ENCODE data around the gene ORAI3.

ORAI3 gene

GRCh38 chr16:30992931-30993816, 44.3 kb downstream of the ORAI3 start:
- no CpG with 5 or more reads among the region's 29 CpGs for WGBS (ENCODE audit: extremely low coverage, insufficient coverage, insufficient read length)
- Histone ChIP-seq H3K4ac (ENCODE audit: low read depth, low read length) (no peak overlapping the region), H3K9me3 (ENCODE audit: insufficient read depth, low read depth, low read length) (peaks cover 5% of the 10 kb centered on the region), H3K79me2 (ENCODE audit: control insufficient read depth, insufficient read depth, low read length, poor library complexity) (peaks cover 2% of the 10 kb centered on the region), H2AK5ac (ENCODE audit: low read length) (no peak overlapping the region), H3K79me1 (ENCODE audit: low read length) (peaks cover 2% of the 10 kb centered on the region), H3K36me3 (ENCODE audit: control insufficient read depth in 1 of 2, insufficient read depth in 2 of 2, low read length in 2 of 2) (no peaks in the 10 kb centered on the region), H3K4me3 (ENCODE audit: low read depth, low read length) (no peak overlapping the region), H3K9ac (ENCODE audit: low read length) (no peak overlapping the region), H2BK12ac (ENCODE audit: low read length) (no peak overlapping the region), H3K18ac (ENCODE audit: low read length) (no peak overlapping the region), H3K23ac (ENCODE audit: low read length) (no peak overlapping the region), H2BK5ac (ENCODE audit: low read depth, low read length, poor library complexity) (no peak overlapping the region), H3K4me2 (ENCODE audit: low read length) (no peak overlapping the region), H4K12ac (ENCODE audit: low read depth, low read length) (no peak overlapping the region), H4K8ac (ENCODE audit: low read depth, low read length) (no peak overlapping the region), H4K91ac (ENCODE audit: low read depth, low read length) (no peak overlapping the region), H3K4me1 (ENCODE audit: control insufficient read depth in 1 of 2, insufficient read depth in 2 of 2, low read length in 2 of 2) (peaks cover 8 to 11% of the 10 kb centered on the region in 2 experiments), H2BK120ac (ENCODE audit: insufficient read depth, low read length, poor library complexity) (no peak overlapping the region), H2AFZ (ENCODE audit: insufficient read depth, low read length, poor library complexity) (no peak overlapping the region), H3K27ac (ENCODE audit: low read depth, low read length) (no peak overlapping the region), H3K27me3 (ENCODE audit: insufficient read depth, low read length) (no peaks in the 10 kb centered on the region), H3K14ac (ENCODE audit: low read length) (no peak overlapping the region)
- no peak for DNase-seq

GRCh38 chr16:30995927-30996323, 47.1 kb downstream of the ORAI3 start:
- WGBS (ENCODE audit: extremely low coverage, insufficient coverage, insufficient read length) = no CpG with 5 or more reads among the region's 11 CpGs

GRCh38 chr16:30996324-30996984, 47.6 kb downstream of the ORAI3 start:
- peaks cover 2% of the 10 kb centered on the region for H3K79me1 ChIP-seq (ENCODE audit: low read length)
- no CpG with 5 or more reads among the region's 23 CpGs for WGBS (ENCODE audit: extremely low coverage, insufficient coverage, insufficient read length)

More at GRCh38 chr16:30995927-30996323, 47.1 kb downstream of the ORAI3 start:
- Histone ChIP-seq H2BK12ac (ENCODE audit: low read length) (no peak overlapping the region), H3K36me3 (ENCODE audit: control insufficient read depth in 1 of 2, insufficient read depth in 2 of 2, low read length in 2 of 2) (no peaks in the 10 kb centered on the region), H2BK5ac (ENCODE audit: low read depth, low read length, poor library complexity) (no peak overlapping the region), H4K91ac (ENCODE audit: low read depth, low read length) (no peak overlapping the region), H3K18ac (ENCODE audit: low read length) (no peak overlapping the region), H3K27ac (ENCODE audit: low read depth, low read length) (no peak overlapping the region), H4K8ac (ENCODE audit: low read depth, low read length) (no peak overlapping the region), H2AK5ac (ENCODE audit: low read length) (no peak overlapping the region), H3K4me1 (ENCODE audit: control insufficient read depth in 1 of 2, insufficient read depth in 2 of 2, low read length in 2 of 2) (peaks cover 13 to 17% of the 10 kb centered on the region in 2 experiments), H3K27me3 (ENCODE audit: insufficient read depth, low read length) (no peaks in the 10 kb centered on the region), H3K4me3 (ENCODE audit: low read depth, low read length) (no peak overlapping the region), H3K9ac (ENCODE audit: low read length) (no peak overlapping the region), H3K14ac (ENCODE audit: low read length) (no peak overlapping the region), H3K23ac (ENCODE audit: low read length) (no peak overlapping the region), H3K4me2 (ENCODE audit: low read length) (no peak overlapping the region), H3K79me2 (ENCODE audit: control insufficient read depth, insufficient read depth, low read length, poor library complexity) (peaks cover 2% of the 10 kb centered on the region), H3K4ac (ENCODE audit: low read depth, low read length) (no peak overlapping the region), H2BK120ac (ENCODE audit: insufficient read depth, low read length, poor library complexity) (no peak overlapping the region), H3K9me3 (ENCODE audit: insufficient read depth, low read depth, low read length) (peaks cover 4% of the 10 kb centered on the region), H2AFZ (ENCODE audit: insufficient read depth, low read length, poor library complexity) (no peak overlapping the region), H3K79me1 (ENCODE audit: low read length) (peaks cover 2% of the 10 kb centered on the region), H4K12ac (ENCODE audit: low read depth, low read length) (no peak overlapping the region)
- DNase-seq = no peak

GRCh38 chr16:30996985-30997724, 48.3 kb downstream of the ORAI3 start:
- peak; percentile 41 to 60 for DNase-seq
- no peak overlapping the region for H3K23ac ChIP-seq (ENCODE audit: low read length)

More at GRCh38 chr16:30996324-30996984, 47.6 kb downstream of the ORAI3 start:
- Histone ChIP-seq H3K27me3 (ENCODE audit: insufficient read depth, low read length) (no peaks in the 10 kb centered on the region), H3K23ac (ENCODE audit: low read length) (no peak overlapping the region), H2BK120ac (ENCODE audit: insufficient read depth, low read length, poor library complexity) (no peak overlapping the region), H3K9ac (ENCODE audit: low read length) (no peak overlapping the region), H4K91ac (ENCODE audit: low read depth, low read length) (no peak overlapping the region), H3K14ac (ENCODE audit: low read length) (no peak overlapping the region), H4K12ac (ENCODE audit: low read depth, low read length) (no peak overlapping the region), H2AFZ (ENCODE audit: insufficient read depth, low read length, poor library complexity) (peak overlapping the region; percentile 8), H3K4ac (ENCODE audit: low read depth, low read length) (no peak overlapping the region), H3K79me2 (ENCODE audit: control insufficient read depth, insufficient read depth, low read length, poor library complexity) (peaks cover 2% of the 10 kb centered on the region), H4K8ac (ENCODE audit: low read depth, low read length) (no peak overlapping the region), H3K27ac (ENCODE audit: low read depth, low read length) (no peak overlapping the region), H3K4me1 (ENCODE audit: control insufficient read depth in 1 of 2, insufficient read depth in 2 of 2, low read length in 2 of 2) (peaks cover 13 to 17% of the 10 kb centered on the region in 2 experiments), H2BK12ac (ENCODE audit: low read length) (no peak overlapping the region), H2BK5ac (ENCODE audit: low read depth, low read length, poor library complexity) (no peak overlapping the region), H3K36me3 (ENCODE audit: control insufficient read depth in 1 of 2, insufficient read depth in 2 of 2, low read length in 2 of 2) (no peaks in the 10 kb centered on the region), H3K4me3 (ENCODE audit: low read depth, low read length) (peak overlapping the region; percentile 10), H3K9me3 (ENCODE audit: insufficient read depth, low read depth, low read length) (peaks cover 4% of the 10 kb centered on the region), H3K4me2 (ENCODE audit: low read length) (peak overlapping the region; percentile 49), H3K18ac (ENCODE audit: low read length) (no peak overlapping the region), H2AK5ac (ENCODE audit: low read length) (no peak overlapping the region)
- no peak for DNase-seq

More at GRCh38 chr16:30996985-30997724, 48.3 kb downstream of the ORAI3 start:
- H4K91ac ChIP-seq (ENCODE audit: low read depth, low read length) = peak overlapping the region; percentile 8
- no peaks in the 10 kb centered on the region for H3K27me3 ChIP-seq (ENCODE audit: insufficient read depth, low read length)
- peak overlapping the region; percentile 54 for H3K4me2 ChIP-seq (ENCODE audit: low read length)
- H3K4ac ChIP-seq (ENCODE audit: low read depth, low read length) = no peak overlapping the region
- H3K9me3 ChIP-seq (ENCODE audit: insufficient read depth, low read depth, low read length) = peaks cover 2% of the 10 kb centered on the region
- H2BK5ac ChIP-seq (ENCODE audit: low read depth, low read length, poor library complexity) = no peak overlapping the region
- no CpG with 5 or more reads among the region's 60 CpGs for WGBS (ENCODE audit: extremely low coverage, insufficient coverage, insufficient read length)
- peak overlapping the region; percentile 45 for H3K4me3 ChIP-seq (ENCODE audit: low read depth, low read length)
- no peak overlapping the region for H2BK12ac ChIP-seq (ENCODE audit: low read length)
- H2AFZ ChIP-seq (ENCODE audit: insufficient read depth, low read length, poor library complexity) = peak overlapping the region; percentile 32
- no peak overlapping the region for H4K12ac ChIP-seq (ENCODE audit: low read depth, low read length)
- no peak overlapping the region for H2AK5ac ChIP-seq (ENCODE audit: low read length)
- no peak overlapping the region for H3K18ac ChIP-seq (ENCODE audit: low read length)
- H3K14ac ChIP-seq (ENCODE audit: low read length) = peak overlapping the region; percentile 45
- H3K79me2 ChIP-seq (ENCODE audit: control insufficient read depth, insufficient read depth, low read length, poor library complexity) = peaks cover 2% of the 10 kb centered on the region
- H2BK120ac ChIP-seq (ENCODE audit: insufficient read depth, low read length, poor library complexity) = no peak overlapping the region
- peak overlapping the region; percentile 55 for H4K8ac ChIP-seq (ENCODE audit: low read depth, low read length)
- peaks cover 2% of the 10 kb centered on the region for H3K79me1 ChIP-seq (ENCODE audit: low read length)
- H3K4me1 ChIP-seq (ENCODE audit: control insufficient read depth in 1 of 2, insufficient read depth in 2 of 2, low read length in 2 of 2) = peaks cover 13 to 22% of the 10 kb centered on the region in 2 experiments
- no peak overlapping the region for H3K27ac ChIP-seq (ENCODE audit: low read depth, low read length)
- no peaks in the 10 kb centered on the region for H3K36me3 ChIP-seq (ENCODE audit: control insufficient read depth in 1 of 2, insufficient read depth in 2 of 2, low read length in 2 of 2)
- no peak overlapping the region for H3K9ac ChIP-seq (ENCODE audit: low read length)

Measured in trophoblast cell (in vitro differentiated cells and primary cell).